Measurements from ENCODE around the gene APOBEC3B.
"Not testable (repeated sequence)": the region's sequence is repeated elsewhere in the genome, so short reads cannot be mapped to it uniquely, and the experiment has no call there.

Gene APOBEC3B

GRCh38 chr22:39024519-39025308, 42.6 kb downstream of the APOBEC3B start:
- no peaks in the 10 kb centered on the region for H3K9me3 ChIP-seq (ENCODE audit: insufficient read depth, low read depth, low read length)
- H3K27me3 ChIP-seq (ENCODE audit: insufficient read depth, low read length), result no peaks in the 10 kb centered on the region
- H3K4me1 ChIP-seq (ENCODE audit: insufficient read depth, low read length), result peaks cover 4% of the 10 kb centered on the region
- 91% methylated on average over 15 of the region's 15 CpGs for WGBS
- H3K4me3 ChIP-seq (ENCODE audit: low read length), result no peak overlapping the region
- H3K36me3 ChIP-seq (ENCODE audit: insufficient read depth, low read length), result peaks cover 4% of the 10 kb centered on the region; the same call in 1 of the 2 replicates
- H3K27ac ChIP-seq (ENCODE audit: low read depth, low read length), result no peak overlapping the region
- no peak overlapping the region for H3K9ac ChIP-seq (ENCODE audit: low read depth, low read length)

GRCh38 chr22:39026509-39027150, 44.5 kb downstream of the APOBEC3B start:
- H3K4me3 ChIP-seq (ENCODE audit: low read length), result no peak overlapping the region
- H3K36me3 ChIP-seq (ENCODE audit: insufficient read depth, low read length), result peaks cover 4% of the 10 kb centered on the region; the same call in 1 of the 2 replicates
- no peaks in the 10 kb centered on the region for H3K27me3 ChIP-seq (ENCODE audit: insufficient read depth, low read length)
- H3K27ac ChIP-seq (ENCODE audit: low read depth, low read length), result no peak overlapping the region
- H3K9ac ChIP-seq (ENCODE audit: low read depth, low read length), result no peak overlapping the region
- no peaks in the 10 kb centered on the region for H3K9me3 ChIP-seq (ENCODE audit: insufficient read depth, low read depth, low read length)
- peaks cover 8% of the 10 kb centered on the region for H3K4me1 ChIP-seq (ENCODE audit: insufficient read depth, low read length)
- 92% methylated on average over 12 of the region's 12 CpGs for WGBS

- Histone ChIP-seq H3K9ac (ENCODE audit: low read depth, low read length) (no peak overlapping the region), H3K36me3 (ENCODE audit: insufficient read depth, low read length) (peaks cover 4% of the 10 kb centered on the region; the same call in 1 of the 2 replicates), H3K27ac (ENCODE audit: low read depth, low read length) (no peak overlapping the region), H3K4me1 (ENCODE audit: insufficient read depth, low read length) (peaks cover 15% of the 10 kb centered on the region), H3K27me3 (ENCODE audit: insufficient read depth, low read length) (no peaks in the 10 kb centered on the region), H3K9me3 (ENCODE audit: insufficient read depth, low read depth, low read length) (no peaks in the 10 kb centered on the region), H3K4me3 (ENCODE audit: low read length) (no peak overlapping the region)
- WGBS, result 81% methylated on average over 4 of the region's 4 CpGs
These were observed 45.6 kb downstream of the APOBEC3B start for GRCh38 chr22:39027717-39028116.

- Histone ChIP-seq H3K9ac (ENCODE audit: low read depth, low read length) (no peak overlapping the region), H3K4me3 (ENCODE audit: low read length) (no peak overlapping the region), H3K27me3 (ENCODE audit: insufficient read depth, low read length) (no peaks in the 10 kb centered on the region), H3K9me3 (ENCODE audit: insufficient read depth, low read depth, low read length) (no peaks in the 10 kb centered on the region), H3K36me3 (ENCODE audit: insufficient read depth, low read length) (peaks cover 4% of the 10 kb centered on the region; the same call in 1 of the 2 replicates), H3K4me1 (ENCODE audit: insufficient read depth, low read length) (peaks cover 15% of the 10 kb centered on the region), H3K27ac (ENCODE audit: low read depth, low read length) (no peak overlapping the region)
- WGBS, result 87% methylated on average over 11 of the region's 11 CpGs
These were observed 46.1 kb downstream of the APOBEC3B start for GRCh38 chr22:39028281-39028680.

- WGBS, result 93% methylated on average over 13 of the region's 13 CpGs
- Histone ChIP-seq H3K9ac (ENCODE audit: low read depth, low read length) (no peak overlapping the region), H3K27me3 (ENCODE audit: insufficient read depth, low read length) (no peaks in the 10 kb centered on the region), H3K36me3 (ENCODE audit: insufficient read depth, low read length) (peaks cover 4% of the 10 kb centered on the region; the same call in 1 of the 2 replicates), H3K4me3 (ENCODE audit: low read length) (no peak overlapping the region), H3K27ac (ENCODE audit: low read depth, low read length) (no peak overlapping the region), H3K9me3 (ENCODE audit: insufficient read depth, low read depth, low read length) (no peaks in the 10 kb centered on the region), H3K4me1 (ENCODE audit: insufficient read depth, low read length) (peaks cover 15% of the 10 kb centered on the region)
These were observed 47.1 kb downstream of the APOBEC3B start for GRCh38 chr22:39029227-39029626.

- Histone ChIP-seq H3K4me1 (ENCODE audit: insufficient read depth, low read length) (peaks cover 15% of the 10 kb centered on the region), H3K36me3 (ENCODE audit: insufficient read depth, low read length) (no peaks in the 10 kb centered on the region; the same call in 1 of the 2 replicates), H3K4me3 (ENCODE audit: low read length) (no peak overlapping the region), H3K9me3 (ENCODE audit: insufficient read depth, low read depth, low read length) (no peaks in the 10 kb centered on the region), H3K27ac (ENCODE audit: low read depth, low read length) (no peak overlapping the region), H3K27me3 (ENCODE audit: insufficient read depth, low read length) (no peaks in the 10 kb centered on the region), H3K9ac (ENCODE audit: low read depth, low read length) (no peak overlapping the region)
- 95% methylated on average over 14 of the region's 14 CpGs for WGBS
These were observed 48.6 kb downstream of the APOBEC3B start for GRCh38 chr22:39030705-39031104.

- H3K27me3 ChIP-seq (ENCODE audit: insufficient read depth, low read length); H3K9me3 ChIP-seq (ENCODE audit: insufficient read depth, low read depth, low read length); H3K36me3 ChIP-seq (ENCODE audit: insufficient read depth, low read length): not testable (repeated sequence)
- peak overlapping the region; percentile 35; the same call in 1 of the 2 replicates for H3K27ac ChIP-seq (ENCODE audit: low read depth, low read length)
- WGBS, result 39% methylated on average over 16 of the region's 18 CpGs
- peak overlapping the region; percentile 38 for H3K4me3 ChIP-seq (ENCODE audit: low read length)
- 0 out of 2 replicates have a peak overlapping the region, but pooled peaks have one; percentile 31 for H3K9ac ChIP-seq (ENCODE audit: low read depth, low read length)
- peaks cover 15% of the 10 kb centered on the region for H3K4me1 ChIP-seq (ENCODE audit: insufficient read depth, low read length)
These were observed 49.5 kb downstream of the APOBEC3B start for GRCh38 chr22:39031434-39032295.

GRCh38 chr22:39037071-39037470, 54.9 kb downstream of the APOBEC3B start:
- not testable (repeated sequence) for H3K9ac ChIP-seq (ENCODE audit: low read depth, low read length); H3K36me3 ChIP-seq (ENCODE audit: insufficient read depth, low read length); H3K4me3 ChIP-seq (ENCODE audit: low read length); H3K27me3 ChIP-seq (ENCODE audit: insufficient read depth, low read length); H3K9me3 ChIP-seq (ENCODE audit: insufficient read depth, low read depth, low read length); H3K27ac ChIP-seq (ENCODE audit: low read depth, low read length)
- WGBS, result 24% methylated on average over 2 of the region's 2 CpGs
- H3K4me1 ChIP-seq (ENCODE audit: insufficient read depth, low read length), result peaks cover 13% of the 10 kb centered on the region

GRCh38 chr22:39039306-39040126, 57.4 kb downstream of the APOBEC3B start:
- WGBS, result 84% methylated on average over 19 of the region's 19 CpGs
- H3K27ac ChIP-seq (ENCODE audit: low read depth, low read length), result peak overlapping the region; percentile 60; the same call in 1 of the 2 replicates
- no peak overlapping the region; the same call in 1 of the 2 replicates for H3K9ac ChIP-seq (ENCODE audit: low read depth, low read length)
- no peaks in the 10 kb centered on the region for H3K27me3 ChIP-seq (ENCODE audit: insufficient read depth, low read length)
- H3K36me3 ChIP-seq (ENCODE audit: insufficient read depth, low read length), result no peaks in the 10 kb centered on the region
- H3K4me1 ChIP-seq (ENCODE audit: insufficient read depth, low read length), result peaks cover 9% of the 10 kb centered on the region
- H3K4me3 ChIP-seq (ENCODE audit: low read length), result peak overlapping the region; percentile 52
- H3K9me3 ChIP-seq (ENCODE audit: insufficient read depth, low read depth, low read length), result no peaks in the 10 kb centered on the region

- not testable (repeated sequence) for H3K9me3 ChIP-seq (ENCODE audit: insufficient read depth, low read depth, low read length); H3K9ac ChIP-seq (ENCODE audit: low read depth, low read length)
These were observed 58.0 kb downstream of the APOBEC3B start for GRCh38 chr22:39040155-39040537.

More at GRCh38 chr22:39040155-39040537, 58.0 kb downstream of the APOBEC3B start:
- not testable (repeated sequence) for H3K36me3 ChIP-seq (ENCODE audit: insufficient read depth, low read length); H3K27me3 ChIP-seq (ENCODE audit: insufficient read depth, low read length); H3K4me1 ChIP-seq (ENCODE audit: insufficient read depth, low read length)
- Histone ChIP-seq H3K27ac (ENCODE audit: low read depth, low read length) (peak overlapping the region; percentile 60; the same call in 1 of the 2 replicates), H3K4me3 (ENCODE audit: low read length) (peak overlapping the region; percentile 52)
- WGBS, result 18% methylated on average over 6 of the region's 14 CpGs
